HG02938 (cell line): ENCODE data around the gene PLP2.

Experiments
- ATAC-seq: cut with Tn5 transposase; IDR thresholded peaks from one replicate; pipeline ENCODE4 v1.9.1; 2021; ENCODE audit warnings: mild to moderate bottlenecking, moderate library complexity; ENCODE audit not compliant: unreplicated experiment

The PLP2 gene

GRCh38 chrX:49208399-49208798, 36.7 kb downstream of the PLP2 start:
- no peak for ATAC-seq

GRCh38 chrX:49209434-49210251, 37.9 kb downstream of the PLP2 start:
- ATAC-seq: no peak

- ATAC-seq: no peak
Observed at GRCh38 chrX:49210406-49210805, 38.7 kb downstream of the PLP2 start.

GRCh38 chrX:49211074-49211473, 39.4 kb downstream of the PLP2 start:
- no peak for ATAC-seq

- no peak for ATAC-seq
Observed at GRCh38 chrX:49212209-49212608, 40.5 kb downstream of the PLP2 start.

- ATAC-seq: no peak
Observed at GRCh38 chrX:49212861-49213260, 41.2 kb downstream of the PLP2 start.

GRCh38 chrX:49214416-49214815, 42.7 kb downstream of the PLP2 start:
- no peak for ATAC-seq

GRCh38 chrX:49214996-49215526, 43.4 kb downstream of the PLP2 start:
- ATAC-seq: no peak

GRCh38 chrX:49220100-49220499, 48.4 kb downstream of the PLP2 start:
- ATAC-seq: no peak

- no peak for ATAC-seq
Observed at GRCh38 chrX:49221868-49222267, 50.2 kb downstream of the PLP2 start.
